GM08714 (cell line): ENCODE measurements around the gene PCBD1.
"Not testable (repeated sequence)": the region's sequence is repeated elsewhere in the genome, so short reads cannot be mapped to it uniquely, and the experiment has no call there.

Source experiments
- H3K4me3 ChIP-seq: fragments of 200-500 bp; sonication (Bioruptor generic); 2 replicates; pipeline ENCODE4 v1.5.1; 2014; ENCODE audit warnings: mild to moderate bottlenecking, low read length, inconsistent platforms
- ZNF274 ChIP-seq: IDR thresholded peaks from 2 replicates; pipeline ENCODE4 v1.6.1; 2012; ENCODE audit warnings: mild to moderate bottlenecking, low read depth, low read length

The PCBD1 gene

GRCh38 chr10:70925377-70926225, 37.2 kb upstream of the PCBD1 start:
- no peak for TF ChIP-seq ZNF274
- H3K4me3 ChIP-seq, result no peak overlapping the region

- H3K4me3 ChIP-seq, result no peak overlapping the region
- no peak for TF ChIP-seq ZNF274
Measured at GRCh38 chr10:70923696-70924095, 35.3 kb upstream of the PCBD1 start.

- H3K4me3 ChIP-seq, result no peak overlapping the region
- TF ChIP-seq ZNF274, result no peak
Measured at GRCh38 chr10:70921285-70921684, 32.9 kb upstream of the PCBD1 start.

GRCh38 chr10:70920519-70920918, 32.2 kb upstream of the PCBD1 start:
- TF ChIP-seq ZNF274, result no peak
- no peak overlapping the region for H3K4me3 ChIP-seq

- not testable (repeated sequence) for H3K4me3 ChIP-seq
Measured at GRCh38 chr10:70919906-70920305, 31.5 kb upstream of the PCBD1 start.

- no peak overlapping the region for H3K4me3 ChIP-seq
- no peak for TF ChIP-seq ZNF274
Measured at GRCh38 chr10:70918851-70919530, 30.6 kb upstream of the PCBD1 start.

- TF ChIP-seq ZNF274, result no peak
- no peak overlapping the region for H3K4me3 ChIP-seq
Measured at GRCh38 chr10:70917635-70918034, 29.3 kb upstream of the PCBD1 start.

- TF ChIP-seq ZNF274, result no peak
- H3K4me3 ChIP-seq, result no peak overlapping the region
Measured at GRCh38 chr10:70917226-70917625, 28.9 kb upstream of the PCBD1 start.

GRCh38 chr10:70916241-70916640, 27.9 kb upstream of the PCBD1 start:
- no peak for TF ChIP-seq ZNF274
- no peak overlapping the region for H3K4me3 ChIP-seq

- TF ChIP-seq ZNF274, result no peak
Measured at GRCh38 chr10:70915806-70916205, 27.4 kb upstream of the PCBD1 start.

GRCh38 chr10:70915206-70915605, 26.8 kb upstream of the PCBD1 start:
- no peak overlapping the region for H3K4me3 ChIP-seq
- no peak for TF ChIP-seq ZNF274

More at GRCh38 chr10:70915806-70916205, 27.4 kb upstream of the PCBD1 start:
- H3K4me3 ChIP-seq, result no peak overlapping the region

GRCh38 chr10:70914316-70914864, 26.0 kb upstream of the PCBD1 start:
- no peak overlapping the region for H3K4me3 ChIP-seq
- no peak for TF ChIP-seq ZNF274

- TF ChIP-seq ZNF274, result no peak
- no peak overlapping the region for H3K4me3 ChIP-seq
Measured at GRCh38 chr10:70913893-70914240, 25.5 kb upstream of the PCBD1 start.

GRCh38 chr10:70913191-70913892, 25.0 kb upstream of the PCBD1 start:
- H3K4me3 ChIP-seq, result no peak overlapping the region
- TF ChIP-seq ZNF274, result no peak
